NCI-H2029 treated with DMSO at 0.1 percent for 48 hours (cell line): ENCODE measurements around the gene KHDC3L.
"Not testable (repeated sequence)": the region's sequence is repeated elsewhere in the genome, so short reads cannot be mapped to it uniquely, and the experiment has no call there.

Experiments used
- DNase-seq: peaks from one replicate; lab custom pipeline; 2025; lab: John Stamatoyannopoulos, UW

The KHDC3L gene

DNA sequence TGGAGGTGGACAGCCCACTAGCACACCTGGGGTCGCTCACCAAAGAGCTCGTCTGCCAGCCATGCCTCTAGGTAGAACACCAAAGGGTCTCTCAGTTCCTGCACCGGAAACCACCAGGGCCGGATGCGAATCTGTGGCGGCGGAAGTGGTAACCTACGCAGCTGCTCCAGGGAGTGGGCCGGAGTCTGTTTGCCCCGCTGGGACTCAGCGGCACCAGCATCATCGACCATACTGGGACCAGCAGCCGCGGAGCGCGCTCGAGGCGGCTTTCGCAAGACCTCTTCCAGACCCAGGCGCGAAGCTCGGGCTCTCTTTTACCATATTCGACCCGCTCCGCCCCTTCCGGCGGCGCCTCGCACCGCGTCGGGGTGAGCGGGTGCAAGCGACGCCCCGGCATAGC is 7.1 kb downstream of the KHDC3L start, which contains the start of gene OOEP:
OOEP (minus strand) TSS at position 335 of the 400 bp plus-strand sequence; CDS start at position 230, 105 bp downstream.
- DNase-seq: no peak

DNA sequence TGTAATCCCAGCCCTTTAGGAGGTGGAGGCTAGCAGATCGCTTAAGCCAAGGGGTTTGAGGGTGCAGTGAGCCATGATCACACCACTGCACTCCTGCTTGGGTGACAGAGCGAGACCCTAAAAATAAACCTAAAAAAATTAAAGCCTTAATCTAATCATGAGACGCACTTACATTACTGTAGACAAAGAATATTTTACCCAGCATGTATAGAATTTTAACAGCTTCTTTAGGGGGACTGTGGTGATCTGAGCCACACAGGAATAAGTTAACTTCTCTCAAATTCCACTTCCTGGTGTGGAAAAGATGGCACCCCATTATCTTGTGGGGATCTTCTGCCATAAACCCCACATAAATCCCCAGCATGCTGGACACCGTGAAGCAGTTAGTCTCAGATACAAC is 9.5 kb downstream of the KHDC3L start:
- no peak for DNase-seq

DNA sequence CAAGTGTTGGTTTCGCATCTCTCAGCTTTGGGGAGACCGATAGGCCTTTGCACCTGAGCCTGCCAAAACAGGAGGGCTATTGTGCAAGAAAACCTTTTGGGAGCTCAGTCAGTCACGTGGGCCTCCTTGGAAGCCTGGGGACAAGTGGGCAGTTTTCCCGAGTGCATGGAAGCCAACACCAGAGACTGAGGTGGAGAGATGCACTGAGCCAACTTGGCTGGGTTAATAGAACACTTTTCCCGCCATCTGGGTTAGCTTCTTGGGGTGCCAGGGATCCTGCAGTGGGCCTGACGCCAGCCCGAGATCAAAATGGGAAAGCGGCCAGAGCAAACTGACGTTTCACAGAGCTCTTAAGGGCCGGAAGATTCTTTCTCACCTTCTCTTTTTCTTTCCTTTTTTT is 10.1 kb downstream of the KHDC3L start:
- DNase-seq: no peak

DNA sequence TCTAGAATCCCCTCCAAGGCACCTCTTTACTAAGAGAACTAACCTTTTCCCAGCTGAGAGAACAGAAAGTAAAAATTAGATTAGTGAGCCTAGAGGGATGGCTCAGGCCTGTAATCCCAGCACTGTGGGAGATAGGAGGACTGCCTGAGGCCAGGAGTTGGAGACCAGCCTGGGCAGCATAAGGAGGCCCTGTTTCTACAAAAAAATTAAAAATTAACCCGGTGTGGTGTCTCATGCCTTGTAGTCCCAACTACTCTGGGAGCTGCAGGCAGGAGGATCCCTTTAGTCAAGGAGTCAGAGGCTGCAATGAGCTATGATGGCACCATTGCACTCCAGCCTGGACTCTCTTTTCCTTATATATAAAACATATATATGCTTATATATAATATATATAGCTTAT is 12.8 kb downstream of the KHDC3L start:
- DNase-seq: no peak

DNA sequence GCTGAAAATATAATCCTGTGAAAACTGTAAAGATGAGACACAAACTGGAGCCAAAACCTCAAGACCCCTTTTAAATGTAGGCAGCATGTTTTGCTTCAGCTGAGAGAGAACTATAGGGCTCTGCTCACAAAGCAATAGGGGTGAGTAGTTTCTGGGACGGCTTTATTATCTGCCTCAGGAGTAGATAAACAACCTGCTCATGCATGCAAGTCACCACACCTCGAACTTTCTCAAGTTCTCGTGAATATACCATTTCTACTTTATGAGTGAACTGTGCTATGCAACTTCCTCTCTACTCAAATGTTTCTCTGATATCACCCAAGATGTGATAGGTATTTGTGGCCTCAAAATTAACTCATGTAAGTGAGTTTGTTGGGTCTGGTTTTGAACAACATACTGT is 14.8 kb downstream of the KHDC3L start:
- DNase-seq: no peak

DNA sequence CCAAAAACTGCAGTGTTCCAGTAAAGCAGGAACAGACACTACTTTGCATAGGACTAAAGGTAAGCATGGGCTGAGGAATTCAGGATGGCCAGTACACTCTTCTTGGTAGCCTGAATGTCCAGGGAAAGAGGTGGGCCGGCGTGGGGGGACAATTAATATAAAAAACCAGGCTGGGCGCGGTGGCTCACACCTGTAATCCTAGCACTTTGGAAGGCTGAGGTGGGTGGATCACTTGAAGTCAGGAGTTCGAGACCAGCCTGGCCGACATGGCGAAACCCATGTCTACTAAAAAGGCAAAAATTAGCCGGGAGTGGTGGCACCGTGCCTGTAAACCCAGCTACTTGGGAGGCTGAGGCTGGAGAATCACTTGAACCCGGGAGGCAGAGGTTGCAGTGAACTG is 19.1 kb downstream of the KHDC3L start:
- not testable (repeated sequence) for DNase-seq

DNA sequence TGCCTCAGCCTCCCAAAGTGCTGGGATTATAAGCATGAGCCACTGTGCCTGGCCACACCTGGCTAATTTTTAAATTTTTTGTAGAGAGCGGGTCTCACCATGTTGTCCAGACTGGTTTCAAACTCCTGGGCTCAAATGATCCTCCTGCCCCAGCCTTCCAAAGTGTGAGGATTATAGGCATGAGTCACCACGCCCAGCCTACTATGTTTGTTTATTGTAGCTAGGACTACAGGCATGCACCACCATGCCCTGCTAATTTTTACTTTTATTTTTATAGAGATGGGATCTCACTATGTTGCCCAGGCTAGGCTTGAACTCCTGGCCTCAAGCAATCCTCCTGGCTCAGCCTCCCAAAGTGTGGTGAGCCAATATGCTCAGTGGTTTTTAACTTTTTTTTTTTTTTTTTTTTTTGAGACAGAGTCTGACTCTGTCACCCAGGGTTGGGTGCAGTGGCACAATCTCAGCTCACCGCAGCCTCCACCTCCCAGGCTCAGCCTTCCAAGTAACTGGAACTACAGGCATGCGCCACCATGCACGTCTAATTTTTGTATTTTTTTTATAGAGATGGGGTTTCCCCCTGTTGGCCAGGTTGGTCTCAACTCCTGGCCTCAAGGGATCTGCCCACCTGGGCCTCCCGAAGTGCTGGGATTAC is 20.1 kb downstream of the KHDC3L start:
- DNase-seq: no peak

DNA sequence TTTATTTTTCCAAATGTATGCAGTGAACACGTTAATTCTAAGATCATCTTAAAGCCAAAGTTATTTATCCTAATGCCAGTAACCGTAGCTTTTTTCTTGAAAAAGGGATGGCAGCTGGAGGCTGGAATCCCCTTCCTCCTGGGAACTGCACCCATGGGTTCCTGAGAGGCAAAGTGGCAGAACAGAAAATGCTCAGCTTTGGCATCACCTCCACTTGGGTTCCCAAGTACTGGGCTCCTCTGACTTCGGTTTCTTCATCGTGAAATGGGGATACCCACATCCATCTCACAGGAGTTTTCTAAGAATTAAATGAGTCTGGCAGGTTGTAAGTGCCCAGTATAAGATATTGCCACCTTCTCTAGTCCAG is 26.0 kb downstream of the KHDC3L start:
- no peak for DNase-seq

DNA sequence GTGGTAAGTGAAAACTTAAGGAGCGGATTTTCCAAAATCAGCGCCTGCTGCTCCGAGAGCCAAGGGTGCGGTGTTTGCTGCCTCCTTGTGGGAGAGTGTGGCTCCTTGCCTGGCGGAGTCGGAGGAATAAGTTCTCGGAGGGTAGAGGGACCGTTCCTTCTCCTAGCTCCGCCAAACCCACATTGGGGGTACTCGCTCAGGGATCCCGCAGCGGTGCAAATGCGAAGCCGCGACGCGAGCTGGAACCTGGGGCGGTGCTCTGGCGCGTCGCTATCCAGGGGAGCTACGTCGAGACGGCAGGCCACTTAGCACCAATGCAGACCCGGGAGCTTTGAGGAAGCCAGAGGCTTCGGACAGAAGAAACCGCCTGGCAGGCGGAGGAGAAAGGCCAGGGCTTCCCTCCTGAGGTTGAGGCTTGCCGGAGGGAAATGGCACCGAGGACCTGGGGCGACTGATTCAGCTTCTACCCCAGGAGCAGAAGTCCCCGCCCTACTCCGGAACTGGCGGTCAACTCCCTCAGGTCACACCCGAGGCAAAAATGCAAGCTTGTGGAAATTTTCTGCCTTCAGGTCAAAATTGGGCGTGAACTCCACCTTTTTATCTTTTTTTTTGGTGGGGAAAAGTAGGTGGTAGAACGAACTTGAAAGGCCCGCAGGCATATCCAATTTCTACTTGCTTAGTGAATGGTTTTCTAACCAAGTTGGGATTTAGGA is 26.5 kb downstream of the KHDC3L start:
- peak; percentile 31 for DNase-seq

DNA sequence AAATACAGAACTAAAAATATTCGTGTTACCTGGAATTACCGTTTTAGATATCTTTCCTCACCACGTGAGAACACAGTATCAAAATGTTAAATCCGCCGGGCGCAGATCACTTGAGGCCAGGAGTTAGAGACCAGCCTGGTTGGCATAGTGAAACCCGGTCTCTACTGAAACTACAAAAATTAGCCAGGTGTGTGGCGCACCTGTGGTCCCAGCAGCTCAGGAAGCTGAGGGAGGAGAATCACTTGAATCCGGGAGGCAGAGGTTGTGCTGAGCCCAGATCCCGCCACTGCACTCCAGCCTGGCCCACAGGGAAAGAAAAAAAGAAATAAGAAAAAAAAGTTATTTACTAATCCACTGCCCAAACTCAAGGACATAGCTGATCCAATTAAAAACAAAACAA is 27.4 kb downstream of the KHDC3L start:
- no peak for DNase-seq

DNA sequence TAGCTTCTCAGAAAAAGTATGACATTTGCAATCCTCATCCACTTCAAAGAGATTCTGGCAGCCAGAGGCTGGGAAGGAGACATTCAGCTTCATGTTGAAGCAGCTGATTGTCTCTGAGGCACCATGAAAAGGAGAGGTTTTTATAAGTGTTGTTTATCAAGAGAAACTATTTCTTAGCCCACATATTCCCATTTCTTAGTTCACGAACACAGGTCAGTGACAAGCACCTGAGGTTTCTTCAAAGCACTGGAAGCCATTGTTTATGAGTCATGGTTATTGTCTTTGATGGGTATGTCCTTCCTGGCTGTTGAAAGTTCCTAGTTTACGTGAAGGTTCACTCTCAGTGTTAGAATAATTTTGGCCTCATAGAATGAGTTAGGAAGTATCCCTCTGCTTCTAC is 29.2 kb downstream of the KHDC3L start:
- no peak for DNase-seq

DNA sequence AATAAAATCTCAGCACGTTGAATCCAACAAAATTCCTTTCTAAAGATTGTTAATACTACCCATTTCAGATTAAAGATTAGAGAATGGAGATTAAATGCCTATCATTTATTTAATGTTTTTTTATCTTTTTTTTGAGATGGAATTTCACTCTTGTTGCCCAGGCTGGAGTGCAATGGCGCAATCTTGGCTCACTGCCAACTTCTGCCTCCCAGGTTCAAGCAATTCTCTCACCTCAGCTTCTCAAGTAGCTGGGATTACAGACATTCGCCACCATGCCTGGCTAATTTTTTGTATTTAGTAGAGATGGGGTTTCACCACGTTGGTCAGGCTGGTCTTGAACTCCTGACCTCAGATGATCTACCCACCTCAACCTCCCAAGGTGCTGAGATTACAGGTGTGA is 29.7 kb downstream of the KHDC3L start:
- not testable (repeated sequence) for DNase-seq

DNA sequence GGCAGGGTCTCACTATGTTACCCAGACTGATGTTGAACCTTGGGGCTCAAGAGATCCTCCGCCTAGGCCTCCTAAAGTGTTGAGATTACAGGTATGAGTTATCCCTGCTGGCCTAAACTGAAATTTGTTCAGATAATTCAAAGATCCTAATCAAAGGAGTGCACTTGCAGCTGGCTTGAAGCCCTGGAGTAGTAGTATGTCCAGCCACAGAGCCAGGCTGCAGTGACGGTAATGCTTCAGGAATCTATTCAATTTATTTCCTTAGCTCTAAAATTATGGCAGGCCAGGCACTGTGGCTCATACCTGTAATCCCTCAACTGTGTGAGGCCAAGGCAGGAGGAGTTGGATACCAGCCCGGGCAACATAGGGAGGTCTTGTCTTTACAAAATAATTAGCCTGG is 30.8 kb downstream of the KHDC3L start:
- DNase-seq: no peak

DNA sequence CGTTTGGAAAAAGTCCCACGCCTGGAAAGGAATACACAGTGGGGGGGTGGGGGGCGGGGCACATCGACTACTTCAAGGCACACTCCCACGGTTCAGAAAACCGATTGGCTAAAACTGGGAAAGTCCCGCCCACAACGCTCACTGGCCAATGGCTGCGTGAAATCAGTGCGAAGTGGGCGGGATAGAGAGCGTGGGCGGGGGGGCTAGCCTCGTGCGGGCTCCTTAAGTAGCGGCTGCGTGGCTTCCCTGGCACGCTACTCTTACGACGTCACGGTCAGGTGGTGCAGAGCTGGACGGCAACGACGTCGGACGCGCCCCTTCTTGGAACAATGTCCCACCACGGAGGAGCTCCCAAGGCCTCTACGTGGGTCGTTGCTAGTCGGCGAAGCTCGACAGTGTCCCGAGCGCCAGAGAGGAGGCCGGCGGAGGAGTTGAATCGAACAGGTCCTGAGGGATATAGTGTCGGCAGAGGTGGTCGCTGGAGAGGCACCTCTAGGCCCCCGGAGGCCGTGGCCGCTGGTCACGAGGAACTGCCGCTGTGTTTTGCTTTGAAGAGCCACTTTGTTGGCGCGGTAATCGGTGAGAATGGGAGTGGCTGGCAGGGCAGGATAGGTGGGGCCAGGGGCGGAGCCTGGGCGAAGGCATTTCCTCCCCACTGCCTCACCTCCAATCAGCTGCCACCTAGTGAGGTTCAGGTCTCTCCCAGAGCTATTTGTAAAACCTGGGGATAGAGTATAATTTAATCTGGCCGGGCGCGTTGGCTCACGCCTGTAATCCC is 32.3 kb downstream of the KHDC3L start, which contains the start of gene DDX43:
DDX43 (plus strand) TSS at position 252 of the 778 bp plus-strand sequence; CDS start at position 330, 78 bp downstream.
- no peak for DNase-seq

DNA sequence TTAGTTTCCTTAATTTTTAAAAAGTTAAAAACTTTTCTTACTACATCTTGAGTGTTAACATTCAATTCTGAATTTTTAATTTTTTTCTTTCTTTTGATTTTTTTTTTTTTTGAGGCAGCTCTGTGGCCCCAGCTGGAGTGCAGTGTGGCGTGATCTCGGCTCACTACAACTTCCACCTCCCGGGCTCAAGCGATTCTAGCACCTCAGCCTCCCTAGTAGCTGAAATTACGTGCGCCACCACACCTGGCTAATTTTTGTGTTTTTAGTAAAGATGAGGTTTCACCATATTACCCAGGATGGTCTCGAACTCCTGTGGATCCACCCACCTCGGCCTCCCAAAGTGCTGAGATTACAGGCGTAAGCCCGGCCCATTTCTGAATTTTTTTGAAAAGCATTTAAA is 33.4 kb downstream of the KHDC3L start:
- DNase-seq: no peak

DNA sequence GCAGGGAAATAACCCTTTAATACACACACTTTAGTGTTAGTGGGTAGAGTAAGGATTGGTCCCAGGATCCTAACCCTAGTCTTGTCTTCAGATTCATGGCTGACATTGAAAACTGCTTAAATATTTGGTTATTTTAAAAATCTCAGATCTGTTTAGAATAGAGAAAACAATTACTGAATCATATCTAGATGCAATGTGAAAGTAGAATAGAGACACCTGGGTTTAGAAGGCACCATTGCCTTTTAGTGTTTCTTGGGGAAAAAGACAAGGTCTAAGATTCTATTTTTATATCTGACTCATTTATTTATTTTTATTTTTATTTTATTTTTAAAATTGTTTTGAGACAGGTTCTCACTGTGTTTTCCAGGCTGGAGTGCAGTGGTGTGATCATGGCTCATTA is 38.2 kb downstream of the KHDC3L start:
- no peak for DNase-seq

DNA sequence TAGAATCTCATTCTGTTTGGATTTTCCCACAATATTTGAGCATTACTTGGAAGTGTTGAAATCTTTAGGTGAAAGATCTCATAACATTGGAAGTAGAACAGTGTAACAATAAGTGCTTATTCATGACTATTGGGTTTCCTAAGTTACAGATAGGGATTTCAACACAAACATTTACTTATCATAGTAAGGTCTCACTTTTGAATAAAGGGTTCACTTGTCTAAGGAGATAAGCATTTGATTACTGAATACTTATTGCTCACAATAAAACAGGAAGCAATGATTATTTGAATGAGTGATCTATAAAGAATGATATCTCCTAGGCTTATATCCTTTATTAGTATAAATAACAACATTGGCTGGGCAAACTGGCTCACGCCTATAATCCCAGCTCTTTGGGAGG is 46.9 kb downstream of the KHDC3L start:
- no peak for DNase-seq

DNA sequence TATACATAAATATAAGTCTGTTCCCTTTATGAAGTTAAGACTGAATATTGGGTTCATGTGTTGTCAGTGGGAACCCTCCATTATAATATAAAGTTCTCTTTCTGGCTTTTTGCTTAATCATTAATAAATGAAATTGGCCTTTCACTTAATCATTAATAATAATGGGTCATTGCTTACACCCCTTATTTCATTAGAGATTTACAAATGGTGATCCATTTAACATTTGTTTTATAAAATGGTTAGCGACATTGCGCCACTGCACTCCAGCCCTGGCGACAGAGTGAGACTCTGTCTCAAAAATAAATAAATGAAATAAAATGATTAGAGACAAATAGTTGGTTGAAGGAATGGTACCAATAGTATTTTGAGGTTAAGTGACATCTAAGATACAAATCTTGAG is 50.6 kb downstream of the KHDC3L start:
- DNase-seq: no peak
